Mucosa of descending colon (tissue), 3 donors: ENCODE data around the gene KIF4A. TPM values are rescaled to one million over a fixed set of nuclear protein-coding genes. Genes with fewer than 3 reads are reported as not detected.

Experiments used
- ATAC-seq: fragments of 200-7000 bp; cut with Tn5 transposase; one replicate; pipeline ENCODE4 v1.9.1; 2020; ENCODE audit warnings: mild to moderate bottlenecking, moderate library complexity
- DNase-seq, 3 donors: peaks; one replicate each; pipeline ENCODE4 v3.0.0-alpha.2; 2020
- H3K36me3 ChIP-seq: fragments of 200-600 bp; one replicate; pipeline ENCODE4 v1.8.0; 2021; ENCODE audit warnings: low read depth, mild to moderate bottlenecking
- H3K4me1 ChIP-seq: fragments of 200-600 bp; one replicate; pipeline ENCODE4 v1.8.0; 2021; ENCODE audit warnings: low read depth, mild to moderate bottlenecking
- H3K4me3 ChIP-seq: fragments of 200-600 bp; one replicate; pipeline ENCODE4 v1.8.0; 2021; ENCODE audit warnings: mild to moderate bottlenecking
- H3K9me3 ChIP-seq: fragments of 200-600 bp; one replicate; pipeline ENCODE4 v1.8.0; 2021; ENCODE audit warnings: mild to moderate bottlenecking
- CTCF ChIP-seq: fragments of 200-600 bp; IDR thresholded peaks from one replicate; pipeline ENCODE4 v1.8.0; 2022; ENCODE audit warnings: antibody characterized with exemption, mild to moderate bottlenecking
- intact Hi-C, 2 donors: fragments of 100-400 bp; cut with DNase I in 1 of 2; cut with micrococcal nuclease in 1 of 2; formaldehyde crosslinking; loops; one replicate each; pipeline versions ENCODE4 v1.11.0 to v1.11.1; 2022; cut with DNase I, micrococcal nuclease
- total RNA-seq, 3 donors: library from RNA; stranded (reverse); fragmentation: NEBNext Ultra II Directional in 2 of 3; extraction: Animal tissue kit (Norgen Biotek cat#: 25700) in 2 of 3; gene quantifications; one replicate each; pipeline versions ENCODE4 v1.2.1 to v1.2.4, GENCODE V29; 2021 to 2023
- donor health status: DM: no; HTN: no; CAD: no; lungs with moderate emphysema.
- donor health status: DM: no; HTN: no; CAD: no.
- donor health status: DM: no; HTN: yes; CAD: no.

Gene KIF4A
- total RNA-seq, 3 donors from 2014 or later = 1.5 to 10.7 (median 3.1) TPM

DNA sequence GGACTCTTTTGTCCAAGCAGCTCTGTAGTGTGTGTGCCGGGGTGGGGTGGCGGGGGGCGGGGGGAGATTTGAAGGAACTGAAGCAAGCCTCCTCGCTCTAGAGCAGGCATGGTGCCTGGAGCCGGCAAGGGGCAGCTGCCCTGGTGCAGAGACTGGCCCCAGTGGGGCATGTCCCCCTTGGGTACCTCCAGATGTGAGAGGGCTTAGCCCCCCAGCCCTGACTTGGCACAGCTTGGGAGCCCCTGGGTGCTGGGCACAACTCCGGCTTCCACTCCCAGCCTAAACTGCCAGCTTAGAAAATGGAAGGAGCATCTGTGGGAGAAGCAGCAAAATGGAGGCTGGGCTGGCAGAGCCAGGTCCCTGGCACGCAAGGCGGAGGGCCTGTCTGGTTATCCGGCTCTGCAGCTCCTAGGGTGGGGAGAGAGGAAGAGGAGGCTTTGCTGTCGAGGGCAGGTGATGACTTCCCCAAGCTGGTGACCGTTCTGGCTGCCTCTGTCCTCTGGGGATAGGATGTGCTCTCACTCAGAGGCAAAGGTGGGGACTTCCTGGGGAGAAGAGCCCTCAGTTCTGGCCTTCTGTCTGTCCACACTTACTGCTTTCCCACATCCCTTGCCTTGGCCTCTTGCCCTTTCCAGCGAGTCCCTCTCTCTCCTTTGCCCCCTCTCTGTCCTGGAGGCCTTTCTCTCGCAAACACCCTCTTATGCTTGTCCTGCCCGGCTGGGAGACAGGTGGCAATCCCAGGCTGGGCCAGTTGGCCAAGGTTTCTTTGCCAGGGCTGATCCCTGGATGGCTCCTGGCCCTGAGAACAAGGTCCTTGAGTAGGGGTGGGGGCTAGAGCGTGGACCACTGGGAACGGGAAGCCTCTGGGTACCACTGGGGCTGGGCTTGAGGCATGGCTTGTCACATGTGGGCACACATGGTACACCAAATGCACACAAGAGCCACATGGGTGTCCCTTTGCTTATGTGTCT lies 156.8 kb downstream of the KIF4A start:
- Histone ChIP-seq H3K36me3 (no peaks in the 10 kb centered on the region), H3K4me3 (no peak overlapping the region), H3K9me3 (no peaks in the 10 kb centered on the region), H3K4me1 (no peaks in the 10 kb centered on the region)
- no peak for DNase-seq
- ATAC-seq = no peak
- no peak for TF ChIP-seq CTCF
- intact Hi-C loops = no loop called here

- DNase-seq = no peak
- no peak for TF ChIP-seq CTCF
- Histone ChIP-seq H3K4me1 (peaks cover 5% of the 10 kb centered on the region), H3K9me3 (no peaks in the 10 kb centered on the region), H3K4me3 (no peak overlapping the region), H3K36me3 (no peaks in the 10 kb centered on the region)
- ATAC-seq = no peak
- intact Hi-C loops = no loop called here
Measured at GRCh38 chrX:70449457-70449966, 159.6 kb downstream of the KIF4A start.

DNA sequence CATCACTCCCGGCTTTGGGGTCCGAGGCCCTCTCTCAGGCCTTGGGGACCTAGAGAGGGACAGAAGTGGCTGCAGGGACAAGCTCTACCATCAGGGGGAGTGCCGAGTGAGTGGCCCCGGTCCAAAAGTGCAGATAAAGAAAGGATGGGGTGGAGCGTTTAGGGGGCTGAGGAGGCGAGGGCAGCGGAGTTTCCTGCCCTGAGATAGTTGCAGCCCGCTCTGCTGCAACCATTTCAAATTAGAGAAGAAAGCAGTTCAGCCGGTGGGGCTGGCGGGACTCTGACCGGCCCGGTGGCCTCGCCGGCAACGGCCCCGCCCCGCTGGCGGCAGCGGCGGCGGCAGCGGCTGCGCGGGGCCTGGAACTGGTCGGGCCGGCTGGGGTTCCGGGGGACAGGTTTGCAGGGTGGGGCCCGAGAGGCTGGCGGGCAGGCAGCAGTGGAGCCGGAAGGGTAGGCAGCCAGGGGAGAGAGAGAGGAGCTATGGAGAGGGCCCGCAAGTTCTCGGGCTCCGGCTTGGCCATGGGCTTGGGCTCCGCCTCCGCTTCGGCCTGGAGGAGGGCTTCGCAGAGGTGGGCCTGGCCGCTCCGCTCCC lies 162.3 kb downstream of the KIF4A start:
- ATAC-seq (peak; percentile 48), DNase-seq (peak; percentile 70 to 78 (median 73))
- intact Hi-C loops = loop anchor here in 1 of 2 donors (10.0 kb wide), 1 partner anchor 103 kb away; no protein-coding TSS in a partner anchor
- no peak for TF ChIP-seq CTCF
- Histone ChIP-seq H3K4me3 (no peak overlapping the region), H3K9me3 (no peaks in the 10 kb centered on the region), H3K4me1 (peaks cover 5% of the 10 kb centered on the region), H3K36me3 (no peaks in the 10 kb centered on the region)

- Histone ChIP-seq H3K9me3 (no peaks in the 10 kb centered on the region), H3K36me3 (no peaks in the 10 kb centered on the region), H3K4me3 (no peak overlapping the region), H3K4me1 (peaks cover 5% of the 10 kb centered on the region)
- intact Hi-C loops = loop anchor here in 1 of 2 donors (10.0 kb wide), 1 partner anchor 102 kb away; no protein-coding TSS in a partner anchor
- no peak for ATAC-seq
- peak in 1 of 3 donors; percentile 17 for DNase-seq
- TF ChIP-seq CTCF = no peak
Measured at GRCh38 chrX:70453024-70453618, 163.2 kb downstream of the KIF4A start.
